Measurements from ENCODE around the gene NCKAP5.

GRCh38 chr2:133485868-133486267 lies 82.4 kb downstream of the NCKAP5 start:
- TF ChIP-seq POLR2AphosphoS5 (IDR thresholded peaks at IDR 0.05) (no peak), POLR2A (IDR thresholded peaks at IDR 0.05) (no peak)

All from prostate gland (tissue), 1 donor.